GM06990 (cell line): ENCODE measurements around the gene THEMIS.

ENCODE experiments used
- DNase-seq: peaks from one replicate; pipeline ENCODE4 v3.0.0-alpha.2; 2011; ENCODE audit not compliant: insufficient read length; ENCODE audit errors: extremely low read depth
- H3K27me3 ChIP-seq: replicated peaks from 2 replicates; pipeline ENCODE4 v1.6.0; 2011; ENCODE audit warnings: low read length; ENCODE audit not compliant: control insufficient read depth, insufficient read depth
- H3K36me3 ChIP-seq: 2 replicates; pipeline ENCODE4 v1.5.1; 2011; ENCODE audit warnings: low read length; ENCODE audit not compliant: control insufficient read depth, insufficient read depth
- H3K4me3 ChIP-seq: replicated peaks from 2 replicates; pipeline ENCODE4 v1.5.1; 2011; ENCODE audit warnings: low read depth, mild to moderate bottlenecking, control low read depth, low read length
- TF ChIP-seq, protein P1 (sequence below): IDR thresholded peaks from 2 replicates; pipeline ENCODE4 v1.5.1; 2011; ENCODE audit warnings: low read length, control low read depth, mild to moderate bottlenecking, inconsistent platforms; ENCODE audit not compliant: insufficient read depth, poor library complexity, severe bottlenecking

The THEMIS gene

DNA sequence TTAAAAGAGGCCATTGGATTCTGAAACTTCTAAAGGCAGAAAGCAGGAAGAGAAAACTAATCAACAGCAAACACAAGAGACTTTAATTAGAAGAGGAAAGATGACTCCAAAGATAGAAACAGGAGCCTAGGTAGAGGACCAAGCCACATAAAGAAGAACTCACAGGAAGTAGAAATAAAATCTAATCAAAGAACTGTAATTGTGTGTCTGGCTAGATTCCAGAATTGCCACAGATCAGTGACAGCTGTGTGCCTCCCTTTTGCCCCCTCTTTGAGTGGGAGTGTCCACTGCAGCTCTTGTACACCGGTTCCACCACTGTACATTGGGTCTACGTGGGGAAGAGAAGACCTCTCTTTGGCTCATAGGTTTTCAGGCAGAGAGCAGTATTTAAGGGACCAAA is 22.3 kb upstream of the THEMIS start:
- Histone ChIP-seq H3K36me3 (no peaks in the 10 kb centered on the region), H3K27me3 (no peaks in the 10 kb centered on the region), H3K4me3 (no peak overlapping the region)
- TF ChIP-seq, protein P1, sequence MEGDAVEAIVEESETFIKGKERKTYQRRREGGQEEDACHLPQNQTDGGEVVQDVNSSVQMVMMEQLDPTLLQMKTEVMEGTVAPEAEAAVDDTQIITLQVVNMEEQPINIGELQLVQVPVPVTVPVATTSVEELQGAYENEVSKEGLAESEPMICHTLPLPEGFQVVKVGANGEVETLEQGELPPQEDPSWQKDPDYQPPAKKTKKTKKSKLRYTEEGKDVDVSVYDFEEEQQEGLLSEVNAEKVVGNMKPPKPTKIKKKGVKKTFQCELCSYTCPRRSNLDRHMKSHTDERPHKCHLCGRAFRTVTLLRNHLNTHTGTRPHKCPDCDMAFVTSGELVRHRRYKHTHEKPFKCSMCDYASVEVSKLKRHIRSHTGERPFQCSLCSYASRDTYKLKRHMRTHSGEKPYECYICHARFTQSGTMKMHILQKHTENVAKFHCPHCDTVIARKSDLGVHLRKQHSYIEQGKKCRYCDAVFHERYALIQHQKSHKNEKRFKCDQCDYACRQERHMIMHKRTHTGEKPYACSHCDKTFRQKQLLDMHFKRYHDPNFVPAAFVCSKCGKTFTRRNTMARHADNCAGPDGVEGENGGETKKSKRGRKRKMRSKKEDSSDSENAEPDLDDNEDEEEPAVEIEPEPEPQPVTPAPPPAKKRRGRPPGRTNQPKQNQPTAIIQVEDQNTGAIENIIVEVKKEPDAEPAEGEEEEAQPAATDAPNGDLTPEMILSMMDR = no peak
- DNase-seq = no peak

DNA sequence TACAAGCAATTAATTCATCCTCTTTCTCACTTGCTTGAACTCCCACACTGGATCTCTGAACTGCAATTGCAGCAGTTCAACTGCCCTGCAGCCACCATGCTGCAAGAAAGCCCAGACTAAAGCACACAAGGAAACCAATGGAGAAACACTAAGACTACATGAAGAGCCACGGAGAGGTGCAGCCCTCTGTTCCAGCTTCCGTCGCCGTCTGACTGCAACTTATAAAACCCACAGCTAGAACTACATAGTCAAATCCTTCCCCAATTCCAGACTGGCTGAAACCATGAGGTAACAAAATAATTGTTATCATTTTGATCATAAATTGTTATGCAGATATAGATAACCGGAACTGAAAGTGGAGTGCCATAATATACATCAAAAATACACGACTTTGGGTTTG is 21.1 kb upstream of the THEMIS start:
- DNase-seq = no peak
- H3K4me3 ChIP-seq = no peak overlapping the region
- TF ChIP-seq, protein P1 = no peak
- H3K36me3 ChIP-seq = no peaks in the 10 kb centered on the region
- H3K27me3 ChIP-seq = no peaks in the 10 kb centered on the region

DNA sequence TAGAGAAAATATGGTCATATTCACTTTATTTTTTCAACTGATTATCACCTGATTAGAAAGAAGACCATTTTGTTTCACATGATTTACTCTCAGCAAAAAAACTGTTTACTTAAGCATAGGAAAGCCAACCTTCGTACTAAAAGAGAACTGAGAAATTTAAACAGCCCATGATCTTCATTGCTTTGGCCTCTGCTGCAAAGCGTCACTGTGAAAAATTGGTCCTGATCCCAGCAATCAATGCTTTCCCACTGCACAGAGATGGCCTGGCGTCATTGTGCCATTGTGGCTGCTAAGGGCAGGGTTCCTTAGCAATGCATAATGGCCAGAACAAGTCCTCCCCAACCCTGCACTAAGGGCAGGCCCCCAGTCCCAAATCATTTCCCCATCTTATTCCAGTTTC is 19.9 kb upstream of the THEMIS start:
- TF ChIP-seq, protein P1 = no peak

DNA sequence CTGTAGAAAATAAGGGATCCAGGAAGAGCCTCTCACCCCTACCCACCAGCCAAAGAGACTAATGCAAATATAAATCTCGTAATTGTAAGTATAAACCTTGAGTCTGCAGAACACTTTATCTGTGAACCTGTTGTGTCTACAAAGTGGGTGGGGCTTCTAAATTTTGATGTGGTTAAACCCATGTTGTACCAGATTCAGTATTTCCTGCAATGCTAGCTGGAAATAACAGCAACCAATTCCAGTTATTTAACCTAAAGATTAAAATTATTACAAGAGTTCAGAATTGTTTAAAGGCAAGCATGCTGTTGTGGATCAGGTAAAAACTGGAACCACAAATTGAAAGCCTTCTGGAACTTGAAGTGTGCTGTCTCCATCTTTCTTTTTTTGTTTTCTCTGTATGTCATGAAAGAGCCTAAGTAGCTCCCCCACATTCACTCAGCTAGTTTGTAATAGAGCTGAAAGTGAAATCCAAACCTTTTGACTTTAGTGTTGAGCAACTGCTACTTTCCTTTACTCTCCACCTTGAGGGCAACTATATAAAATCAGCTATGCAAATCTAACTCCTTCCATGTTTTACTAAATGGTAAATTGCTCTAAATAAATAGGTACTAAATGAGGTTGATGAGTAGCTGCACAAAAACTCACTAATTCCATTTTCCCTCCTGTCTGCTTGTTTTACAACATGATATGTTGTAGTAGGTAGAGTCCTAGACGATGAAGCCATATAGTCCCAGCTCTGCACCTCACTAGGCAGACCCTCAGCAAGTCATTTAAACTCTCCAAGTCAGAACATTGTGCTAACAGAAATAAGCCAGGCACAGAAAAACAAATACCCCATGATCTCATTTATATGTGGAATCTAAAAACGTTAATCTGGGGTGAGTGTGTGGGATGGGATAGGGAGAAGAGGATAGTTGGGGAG is 17.9 kb upstream of the THEMIS start:
- H3K4me3 ChIP-seq = no peak overlapping the region
- H3K27me3 ChIP-seq = no peaks in the 10 kb centered on the region
- no peaks in the 10 kb centered on the region for H3K36me3 ChIP-seq
- no peak for DNase-seq
- TF ChIP-seq, protein P1 = no peak

More for the DNA sequence above, 19.9 kb upstream of the THEMIS start:
- no peak overlapping the region for H3K4me3 ChIP-seq
- H3K27me3 ChIP-seq = no peaks in the 10 kb centered on the region
- DNase-seq = no peak
- no peaks in the 10 kb centered on the region for H3K36me3 ChIP-seq

DNA sequence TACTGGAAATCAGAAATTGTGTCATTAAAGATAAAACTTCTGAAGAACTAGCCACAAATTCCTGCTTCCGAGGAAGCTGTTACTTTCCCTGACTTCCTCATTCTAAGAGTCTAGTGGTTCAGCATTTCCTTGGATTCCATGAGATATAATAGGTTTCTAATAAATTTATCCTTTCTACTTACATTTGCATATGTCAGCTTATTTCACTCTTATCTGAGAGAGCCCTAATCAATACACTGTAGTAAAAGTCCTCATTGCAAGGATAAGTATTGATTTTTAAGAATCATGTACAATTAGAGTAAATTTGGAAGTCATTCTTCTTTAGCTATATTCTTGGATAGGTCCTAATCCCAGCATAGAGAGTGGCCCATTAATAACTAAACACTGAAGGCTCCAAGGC is 16.9 kb upstream of the THEMIS start:
- H3K4me3 ChIP-seq = no peak overlapping the region
- TF ChIP-seq, protein P1 = no peak
- DNase-seq = no peak
- H3K27me3 ChIP-seq = no peaks in the 10 kb centered on the region
- no peaks in the 10 kb centered on the region for H3K36me3 ChIP-seq
